HTR-8/SVneo (cell line): ENCODE measurements around the gene CMTM8.

ENCODE experiments used
- DNase-seq: peaks from one replicate; pipeline ENCODE4 v3.0.0; 2011; ENCODE audit warnings: low spot score, mixed read lengths; ENCODE audit not compliant: insufficient read length
- FAIRE-seq: peaks from 2 replicates; lab custom pipeline; 2011; peaks lifted over from hg19 to GRCh38; lab: Jason Lieb, UNC

CMTM8 gene

DNA sequence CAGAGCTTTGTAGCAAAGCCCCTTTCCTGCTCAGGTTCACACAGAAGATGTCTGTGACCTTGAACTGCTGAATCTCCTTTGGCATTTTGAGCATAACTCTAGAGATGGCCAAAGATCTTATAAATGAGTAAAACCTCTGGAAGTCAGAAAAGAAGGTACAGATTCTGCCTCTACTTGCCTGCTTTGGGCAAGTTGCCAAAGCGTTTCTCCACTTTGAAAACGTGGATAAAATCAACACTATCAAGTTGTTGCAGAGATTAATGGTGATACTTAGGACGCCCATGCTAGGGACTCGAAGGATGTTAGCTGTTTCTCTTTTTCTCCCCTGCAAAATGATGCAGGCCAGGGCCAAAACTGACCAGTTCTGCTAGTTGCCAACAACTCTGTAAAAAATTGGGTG, 85.1 kb downstream of the CMTM8 start:
- FAIRE-seq (no peak), DNase-seq (no peak)

DNA sequence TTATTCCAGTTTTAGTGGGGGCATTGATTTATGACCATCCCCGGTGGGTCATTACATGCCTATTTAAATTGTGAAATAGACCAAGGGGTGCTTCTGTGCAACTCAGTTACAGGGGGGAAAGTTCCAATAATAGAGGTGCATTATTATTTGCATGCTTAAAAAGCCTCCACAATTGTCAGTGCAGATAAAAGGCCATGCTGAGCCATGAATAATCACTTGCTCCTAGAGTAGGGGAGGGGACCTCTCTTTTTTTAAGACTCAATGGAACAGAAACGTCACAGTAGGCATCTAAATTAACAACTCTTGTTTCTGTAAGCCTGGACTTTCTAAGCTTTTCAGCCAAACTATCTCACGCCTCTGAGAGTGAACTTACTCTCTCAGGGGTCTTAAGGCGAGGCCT, 86.7 kb downstream of the CMTM8 start:
- FAIRE-seq = no peak
- DNase-seq = no peak

DNA sequence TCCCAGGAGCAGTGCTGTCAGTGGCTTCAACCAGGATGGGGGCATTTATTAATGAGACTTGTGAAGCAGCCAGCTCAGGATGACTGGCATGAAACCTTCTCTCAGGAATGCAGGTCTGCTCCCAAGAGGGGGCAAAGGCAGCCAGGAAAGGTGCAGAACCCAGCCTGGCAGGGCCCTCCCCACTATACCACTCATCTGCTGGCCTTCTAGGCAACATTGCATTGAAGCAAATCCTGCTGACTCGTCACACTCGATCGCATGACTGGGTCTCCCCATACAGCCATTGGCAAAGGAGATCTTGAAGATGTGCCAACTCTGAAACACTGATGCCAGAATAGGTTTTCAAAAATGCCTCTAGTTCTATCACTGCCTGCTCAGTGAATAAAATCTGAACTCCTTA, 87.4 kb downstream of the CMTM8 start:
- DNase-seq = no peak
- FAIRE-seq = no peak

DNA sequence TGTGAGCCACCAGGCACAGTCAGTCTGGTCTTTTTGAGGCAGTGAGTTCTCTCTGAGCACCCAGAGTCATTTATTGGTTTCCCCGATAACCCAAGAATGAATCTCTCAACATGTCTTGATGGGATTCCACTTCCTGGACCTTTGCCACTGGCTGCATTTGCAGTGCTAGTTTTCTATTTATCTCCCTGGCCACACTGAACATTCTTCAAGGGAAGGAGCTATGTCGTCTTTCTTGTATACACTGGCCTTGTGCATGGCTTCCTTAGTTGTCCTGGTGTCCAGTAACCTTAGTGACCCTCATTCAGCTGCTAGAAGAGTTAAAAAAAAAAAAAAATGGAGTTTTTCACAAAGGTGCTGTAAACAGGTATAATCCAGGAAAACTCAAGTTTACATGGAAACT, 88.3 kb downstream of the CMTM8 start:
- DNase-seq (no peak), FAIRE-seq (no peak)

DNA sequence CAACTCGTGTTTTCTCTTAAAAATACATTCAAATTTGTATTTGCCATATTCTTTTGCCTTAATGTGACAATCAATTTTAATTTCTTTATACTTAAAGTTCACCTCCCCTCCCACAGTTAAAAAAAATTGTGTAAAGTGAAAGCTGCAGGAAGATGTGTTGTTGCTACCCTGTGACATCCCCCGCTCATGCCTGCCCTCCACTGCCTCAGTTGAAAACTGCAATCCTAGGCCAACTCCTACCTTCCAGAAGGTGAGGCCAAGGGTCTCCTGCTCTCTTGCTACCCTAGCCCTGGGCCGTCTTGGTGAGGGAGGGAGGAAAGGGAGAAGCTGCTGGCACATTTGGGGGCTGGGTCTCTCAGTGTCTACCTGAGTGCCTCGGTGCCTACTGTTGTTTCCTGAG, 96.2 kb downstream of the CMTM8 start:
- DNase-seq (no peak), FAIRE-seq (no peak)

DNA sequence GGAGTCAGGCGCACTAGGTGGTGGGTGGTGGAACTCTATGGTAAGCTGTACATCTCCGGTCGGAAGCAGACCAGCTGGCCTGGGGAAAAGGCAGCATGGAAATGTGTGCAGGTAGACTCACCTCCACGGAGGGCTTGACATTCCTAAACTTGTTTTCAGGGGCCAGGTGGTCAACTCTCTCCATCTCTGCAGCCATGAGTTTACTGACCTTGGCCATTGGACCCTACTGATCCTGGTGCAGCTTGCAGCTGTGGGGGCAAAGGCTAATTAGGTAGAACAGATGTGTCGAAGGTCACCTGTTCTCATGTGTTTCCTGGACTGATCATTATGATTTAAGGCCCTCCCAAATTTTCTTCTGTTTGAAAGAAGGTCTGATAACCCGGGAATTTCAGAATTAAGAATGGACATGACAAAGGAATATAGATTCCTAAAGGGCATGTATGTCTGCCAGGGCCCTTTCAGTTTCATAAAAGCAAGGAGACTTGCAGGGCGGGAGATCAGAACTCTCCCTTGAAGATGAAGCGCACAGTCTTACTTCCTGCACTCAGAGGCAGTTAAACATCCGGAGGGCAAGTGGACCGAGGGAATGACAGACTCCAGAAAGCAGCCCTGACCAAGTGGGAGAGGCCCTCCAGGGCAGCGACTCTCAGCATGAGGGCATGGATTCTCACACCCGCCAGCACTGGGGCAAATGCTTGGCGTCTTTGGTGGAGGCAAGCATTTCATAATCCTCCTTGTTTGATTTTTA, 97.1 kb downstream of the CMTM8 start:
- no peak for DNase-seq
- no peak for FAIRE-seq

DNA sequence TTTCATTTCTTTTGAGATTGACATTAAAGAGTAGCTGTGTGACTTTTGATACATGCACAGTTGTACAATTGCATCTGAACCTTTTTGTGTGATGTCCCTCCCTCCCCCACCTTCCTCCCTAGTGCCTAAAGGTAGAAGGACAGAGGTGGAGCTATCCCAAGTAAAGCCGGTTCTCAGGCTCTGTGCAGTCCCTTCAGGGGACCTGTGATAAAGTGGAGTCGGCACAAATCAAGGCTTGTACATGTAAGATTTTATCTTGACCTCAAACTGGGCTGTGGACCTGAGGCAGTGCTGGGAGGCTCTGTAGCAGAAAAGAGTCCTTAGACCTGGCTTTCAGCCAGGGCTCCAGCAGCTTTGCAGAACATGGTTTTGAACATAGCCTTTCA, 97.6 kb downstream of the CMTM8 start:
- DNase-seq (no peak), FAIRE-seq (no peak)

DNA sequence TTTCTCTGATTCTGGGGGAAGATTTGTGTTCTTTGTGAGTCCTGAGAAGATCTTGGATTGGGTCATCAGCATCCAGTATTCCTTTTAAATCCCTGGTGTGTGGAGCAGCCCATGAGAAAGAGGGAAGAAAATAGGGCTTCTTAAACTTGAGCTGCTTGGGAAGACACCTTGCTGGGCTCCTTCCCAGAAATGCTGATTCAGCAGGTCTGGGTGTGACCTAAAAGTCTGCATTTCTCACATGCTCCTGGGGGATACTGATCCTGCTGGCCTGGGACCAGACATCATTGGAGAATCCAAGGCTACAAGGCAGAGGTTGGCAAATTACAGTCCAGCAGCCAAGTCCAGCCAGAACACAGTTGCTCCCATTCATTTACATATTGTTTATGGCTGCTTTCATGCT, 99.0 kb downstream of the CMTM8 start:
- DNase-seq (no peak), FAIRE-seq (no peak)

DNA sequence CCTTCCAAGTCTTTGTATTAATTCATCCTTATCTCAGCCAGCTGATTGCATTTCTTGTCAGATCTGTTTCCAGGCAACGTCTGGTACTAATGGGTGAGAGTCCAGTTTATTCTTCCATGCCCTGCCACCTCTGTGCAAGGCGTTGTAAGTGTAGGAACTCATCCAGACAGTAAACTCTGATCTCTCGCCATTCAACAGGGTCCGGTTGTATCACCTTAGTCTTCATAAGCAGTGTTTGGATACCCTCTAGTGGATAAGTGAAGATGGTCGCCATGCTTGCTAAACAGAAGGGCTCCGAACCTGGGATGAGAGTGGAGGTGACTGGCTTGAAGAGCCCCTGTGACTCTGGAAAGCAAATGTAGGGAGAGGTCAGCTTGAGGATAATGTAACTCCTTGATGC, 101.6 kb downstream of the CMTM8 start:
- DNase-seq (peak; percentile 66), FAIRE-seq (no peak)

DNA sequence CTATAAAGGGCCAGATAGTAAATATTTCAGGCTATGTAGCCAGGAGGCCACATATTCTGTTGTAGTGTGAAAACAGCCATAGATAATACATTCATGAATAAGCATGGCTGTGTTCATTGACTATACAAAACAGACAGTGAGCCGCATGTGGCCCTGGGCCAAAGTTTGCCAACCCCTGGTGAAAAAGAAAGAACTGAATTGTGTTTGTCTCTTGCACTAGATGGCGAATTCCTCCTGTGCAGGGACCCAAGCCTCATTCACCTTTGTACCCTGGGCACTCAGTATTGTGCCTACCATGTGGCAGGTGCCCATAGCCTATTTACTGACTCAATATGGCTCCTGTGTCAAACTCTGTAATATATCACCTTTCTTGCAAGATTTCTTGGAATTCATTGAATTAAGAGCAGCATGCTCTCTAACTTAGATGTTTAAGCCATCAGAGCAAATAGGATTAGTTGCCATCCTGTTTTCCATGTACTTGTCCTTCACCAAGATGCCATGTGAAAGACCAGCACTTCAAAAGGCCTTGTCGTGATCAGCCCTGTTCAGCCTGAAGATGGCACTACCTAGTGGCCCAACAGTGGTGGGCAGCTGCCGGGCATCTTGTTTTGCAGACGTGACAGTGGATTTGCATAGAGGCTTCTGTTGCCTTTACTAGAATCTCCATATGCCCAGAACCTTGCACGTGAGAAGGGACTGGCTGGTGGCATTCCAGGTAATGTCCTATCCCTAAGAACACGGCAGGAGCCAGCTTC, 102.3 kb downstream of the CMTM8 start:
- FAIRE-seq (no peak), DNase-seq (no peak)

DNA sequence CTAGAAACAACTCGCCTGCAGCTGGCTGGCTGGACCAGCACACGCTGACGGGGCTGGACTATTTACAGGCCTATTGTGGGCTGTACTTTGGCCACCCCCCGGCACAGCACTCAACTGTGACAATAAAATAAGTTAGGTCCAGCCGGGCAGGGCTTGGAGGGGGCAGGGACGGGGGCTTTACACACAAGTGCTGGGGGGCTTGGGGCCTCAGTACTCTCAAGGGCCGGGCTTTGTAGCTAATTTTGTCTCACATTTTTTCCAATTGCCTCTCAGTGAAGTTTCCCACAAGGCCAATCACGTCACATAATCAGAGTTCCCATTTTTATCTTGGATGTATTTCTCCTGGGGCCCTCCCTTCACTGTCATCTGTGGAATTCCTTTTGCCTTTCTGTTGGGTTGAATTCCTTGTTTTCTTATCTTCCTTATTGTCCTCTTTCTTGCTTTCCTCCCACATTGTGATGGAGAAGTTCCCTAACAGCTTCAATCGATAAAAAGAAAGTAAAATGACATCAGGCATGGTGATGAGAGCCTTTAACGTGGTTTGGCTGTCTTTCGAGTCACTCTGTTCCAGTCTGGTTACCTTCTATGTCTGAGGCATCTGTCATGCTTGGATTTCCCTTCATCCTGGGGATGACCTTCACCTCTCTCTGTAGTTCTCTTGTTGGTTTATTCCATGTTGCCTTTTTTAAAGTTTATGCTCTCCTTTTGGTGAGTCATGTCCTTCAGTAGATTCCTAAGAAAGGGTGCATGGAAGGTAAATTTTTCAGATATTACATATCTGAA, 109.1 kb downstream of the CMTM8 start:
- no peak for FAIRE-seq
- no peak for DNase-seq

DNA sequence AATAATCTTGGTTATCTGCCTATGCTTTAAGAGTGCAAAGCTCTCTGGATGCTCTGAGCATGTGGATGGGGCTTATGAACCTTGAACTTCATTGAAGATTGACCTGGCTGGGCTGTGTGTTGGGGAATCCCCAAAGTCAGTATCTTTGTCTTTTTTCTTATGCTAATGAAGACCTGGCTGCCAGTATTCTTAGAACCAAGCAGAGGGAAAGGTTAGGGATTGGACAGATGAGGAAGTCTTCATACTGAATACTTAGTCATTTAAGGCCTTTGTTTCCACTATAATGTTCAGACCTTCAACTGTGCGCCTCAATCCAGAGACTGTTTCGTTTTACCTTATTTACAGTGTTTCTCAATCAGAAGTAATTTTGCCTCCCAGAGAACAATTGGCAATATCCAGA, 110.7 kb downstream of the CMTM8 start:
- FAIRE-seq (no peak), DNase-seq (no peak)

DNA sequence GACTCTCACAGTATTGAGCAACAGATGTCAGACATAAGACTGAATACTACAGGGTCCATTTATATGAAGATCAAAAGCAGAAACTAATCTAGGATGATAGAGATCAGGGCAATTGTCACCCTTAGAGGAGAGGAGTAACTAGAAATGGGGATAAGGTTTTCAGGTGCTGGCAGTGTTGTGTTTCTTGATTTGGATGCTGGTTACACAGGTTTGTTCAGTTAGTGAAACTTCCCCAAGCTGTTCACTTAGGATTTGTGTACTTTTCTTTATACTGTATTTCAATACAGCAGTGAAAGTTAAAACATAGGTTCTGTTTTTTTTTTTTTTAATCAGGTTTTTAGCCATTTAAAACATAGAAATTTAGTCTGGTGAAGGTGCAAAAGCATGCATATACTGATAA, 114.1 kb downstream of the CMTM8 start:
- DNase-seq (no peak), FAIRE-seq (no peak)

DNA sequence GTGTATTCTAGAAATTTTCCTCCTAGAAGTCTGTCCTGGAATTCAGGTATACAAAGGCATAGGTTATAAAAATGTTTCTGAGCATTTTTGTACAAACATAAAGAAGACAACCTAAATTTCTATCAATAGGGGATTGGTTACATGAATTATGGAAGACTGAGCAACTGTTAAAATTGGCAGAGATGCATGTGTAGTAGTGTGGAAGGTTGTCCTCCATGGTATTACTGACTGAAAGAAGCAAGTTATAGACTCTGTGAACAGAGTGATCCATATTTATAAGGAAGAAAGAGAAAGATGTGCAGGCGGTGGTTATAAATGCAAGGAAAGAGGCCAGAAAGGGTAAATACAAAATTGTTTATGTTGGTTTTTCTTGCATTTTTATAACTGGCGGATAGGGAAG, 114.9 kb downstream of the CMTM8 start:
- DNase-seq = no peak
- no peak for FAIRE-seq

DNA sequence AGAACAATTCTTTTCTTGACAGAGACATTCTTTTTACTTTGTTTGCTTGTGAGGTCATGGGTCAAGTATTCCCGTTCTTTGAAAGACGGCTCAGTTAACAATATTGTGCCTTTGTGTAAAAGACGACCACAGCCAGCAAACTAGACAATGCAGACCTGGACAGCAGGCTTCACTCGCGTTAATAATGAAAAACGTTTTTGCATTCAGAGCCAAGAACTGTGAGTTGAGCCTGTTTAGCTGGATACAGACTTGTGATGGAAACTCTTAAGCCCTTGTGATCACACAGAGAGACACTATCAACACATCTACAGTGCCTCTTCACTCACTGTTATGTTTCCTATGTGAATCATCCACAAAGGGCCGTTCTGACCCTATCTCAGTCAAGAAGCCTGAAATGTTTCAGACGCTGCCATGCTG, 115.9 kb downstream of the CMTM8 start:
- FAIRE-seq = no peak
- DNase-seq = no peak

DNA sequence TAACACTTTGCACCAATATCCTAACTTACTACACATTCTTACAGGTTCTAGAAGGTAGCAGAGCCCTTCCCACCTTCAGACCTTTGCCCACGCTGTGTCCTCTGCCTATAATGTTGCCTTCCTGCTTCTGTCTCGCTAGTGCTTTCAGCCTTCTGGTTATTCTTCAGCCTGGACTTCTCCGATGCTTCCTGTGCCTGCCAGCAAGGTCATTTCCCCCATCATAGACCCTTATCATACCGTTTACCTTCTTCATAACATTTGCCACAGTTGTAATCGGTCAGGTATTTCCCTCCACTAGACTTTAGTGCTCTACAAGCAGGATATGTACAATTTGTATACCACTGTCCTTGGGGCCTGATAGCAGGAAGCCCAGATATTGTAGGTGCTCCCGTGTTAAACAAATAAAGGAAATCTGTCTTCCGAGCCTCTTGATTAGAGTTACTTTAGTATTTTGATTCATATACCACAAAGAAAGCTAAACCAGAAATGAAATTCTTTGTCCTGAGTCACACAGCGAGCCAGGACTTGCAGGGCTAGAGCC, 117.3 kb downstream of the CMTM8 start:
- FAIRE-seq (no peak), DNase-seq (no peak)

DNA sequence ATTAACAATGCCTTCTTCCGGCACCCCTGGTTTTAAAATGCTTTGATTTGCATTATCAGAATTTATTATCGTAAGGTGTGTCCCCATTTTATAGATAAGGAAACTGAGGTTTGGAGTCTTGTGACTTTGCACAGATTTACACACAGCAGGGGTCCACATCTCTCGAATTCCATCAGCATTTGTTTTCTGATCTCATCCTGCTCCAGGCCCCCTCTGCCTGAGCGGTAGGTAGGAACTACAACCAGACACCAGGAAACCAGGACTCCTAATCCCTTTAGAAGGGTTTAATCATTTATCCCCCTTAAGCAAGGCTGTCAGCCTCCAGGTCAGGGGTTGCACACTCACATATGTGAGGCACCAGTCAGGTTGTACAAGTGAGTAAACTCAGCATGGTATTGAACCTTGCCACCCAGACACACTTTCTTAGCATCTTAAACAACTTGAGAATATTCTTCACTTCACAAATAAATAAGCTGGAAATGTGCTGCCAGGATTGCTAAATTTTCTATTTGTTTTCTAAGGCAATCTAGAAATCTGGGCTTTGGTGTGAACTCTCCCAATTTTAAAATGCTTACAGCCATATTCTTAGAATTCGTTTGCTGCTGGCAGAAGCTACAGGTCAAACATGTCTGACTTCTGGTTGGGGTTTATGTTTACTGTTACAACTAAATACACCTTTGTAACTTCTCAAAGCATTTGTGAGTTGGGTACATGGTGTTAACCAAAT, 121.4 kb downstream of the CMTM8 start:
- no peak for DNase-seq
- FAIRE-seq = no peak

DNA sequence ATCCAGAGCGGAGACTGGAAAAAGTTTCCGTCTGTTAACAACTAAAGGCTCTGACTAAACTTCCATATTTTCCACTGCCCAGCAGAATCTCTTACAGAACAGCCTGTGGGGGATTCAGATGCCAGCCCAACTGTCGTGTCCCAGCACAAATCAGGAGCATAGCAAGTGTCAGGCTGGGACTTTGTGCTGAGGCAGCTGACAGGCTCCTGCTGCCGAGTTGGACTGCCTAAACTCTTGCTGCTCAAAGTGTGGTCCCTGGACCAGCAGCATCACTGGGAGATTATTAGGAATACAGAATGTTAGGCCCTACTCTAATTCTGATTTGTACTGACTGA, 122.0 kb downstream of the CMTM8 start:
- DNase-seq (no peak), FAIRE-seq (no peak)

DNA sequence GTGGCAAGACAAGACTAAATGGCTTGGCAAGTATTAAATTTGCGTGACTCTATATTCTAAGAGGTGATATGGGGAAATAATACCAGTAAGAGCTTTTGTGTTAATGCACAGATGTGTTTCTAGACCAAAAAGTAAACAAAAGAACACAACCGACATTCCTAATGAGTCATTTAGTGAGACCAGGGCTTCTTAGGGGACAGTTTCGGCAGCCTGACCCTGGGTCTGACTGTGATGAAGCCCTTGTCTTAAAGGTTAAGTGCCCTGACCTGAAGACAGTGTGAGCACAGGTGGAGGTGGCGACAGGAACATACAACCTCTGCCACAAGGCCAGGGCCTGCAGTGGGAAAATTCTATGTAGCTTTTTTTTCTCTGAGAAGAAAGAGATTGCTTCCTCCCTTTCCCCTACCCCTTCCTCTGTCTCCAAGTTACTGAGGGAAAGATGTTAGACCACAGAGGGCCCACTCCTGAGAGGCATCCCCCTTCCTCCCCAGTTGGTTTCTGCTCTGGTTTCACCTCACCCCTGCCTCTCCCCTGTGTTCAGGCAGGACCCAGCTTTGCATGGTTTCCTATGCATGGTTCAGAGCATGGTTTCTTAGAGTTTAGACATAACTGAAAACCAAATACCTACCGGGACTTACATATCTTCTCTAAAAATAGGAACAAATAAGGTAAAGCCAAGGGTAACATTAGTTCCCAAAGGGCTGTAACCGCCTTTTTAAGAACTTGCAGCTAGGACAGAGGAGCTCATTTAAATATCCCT, 128.3 kb downstream of the CMTM8 start:
- FAIRE-seq (no peak), DNase-seq (no peak)

DNA sequence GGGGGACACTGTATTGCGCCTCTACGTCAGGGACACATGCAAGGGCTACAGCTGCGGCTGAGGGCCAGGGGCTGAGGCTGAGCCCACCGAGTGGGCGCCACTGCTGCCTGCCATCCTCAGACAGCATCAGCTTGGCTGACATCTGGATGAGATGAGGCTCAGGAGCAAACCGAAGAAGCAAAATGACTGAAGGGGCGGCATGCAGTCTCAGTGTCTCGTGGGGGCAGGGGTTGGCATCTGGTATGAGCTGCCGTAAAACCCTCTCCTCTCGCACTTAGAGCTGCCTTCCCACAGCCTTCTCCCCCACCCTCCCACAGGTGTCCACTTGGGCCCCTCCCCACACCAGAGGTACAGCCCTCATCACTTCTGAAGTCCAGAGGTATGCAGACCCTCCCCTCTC, 129.0 kb downstream of the CMTM8 start:
- DNase-seq = no peak
- FAIRE-seq = no peak
